SK-N-SH treated with all-trans-retinoic acid at 6 μM for 48 hours (cell line): ENCODE results near the gene RER1.

Experiments used
- ATAC-seq: fragments of 200-7000 bp; cut with Tn5 transposase; 3 replicates; pipeline ENCODE4 v1.9.1; 2020; ENCODE audit warnings: mild to moderate bottlenecking, moderate library complexity
- CREB5 ChIP-seq: fragments of 250-450 bp; sonication (Bioruptor Pico); IDR thresholded peaks from 2 replicates; pipeline ENCODE4 v1.5.1; 2020; ENCODE audit warnings: low read depth, mild to moderate bottlenecking, moderate library complexity
- CSDC2 ChIP-seq: fragments of 250-450 bp; sonication (Bioruptor Pico); IDR thresholded peaks from 2 replicates; pipeline ENCODE4 v1.5.0; 2020; ENCODE audit warnings: mild to moderate bottlenecking, moderate library complexity
- CSRNP3 ChIP-seq: fragments of 250-450 bp; sonication (Bioruptor Pico); IDR thresholded peaks from 2 replicates; pipeline ENCODE4 v1.5.1; 2021; ENCODE audit warnings: mild to moderate bottlenecking, moderate library complexity
- ISL1 ChIP-seq: fragments of 250-450 bp; sonication (Bioruptor Pico); IDR thresholded peaks from 2 replicates; pipeline ENCODE4 v2.1.2; 2022; ENCODE audit warnings: mild to moderate bottlenecking, moderate library complexity
- OSR1 ChIP-seq: fragments of 250-450 bp; sonication (Bioruptor Pico); IDR thresholded peaks from 2 replicates; pipeline ENCODE4 v1.8.0; 2022; ENCODE audit warnings: moderate library complexity, mild to moderate bottlenecking, inconsistent platforms
- PATZ1 ChIP-seq: fragments of 250-450 bp; sonication (Bioruptor Pico); IDR thresholded peaks from 2 replicates; pipeline ENCODE4 v1.8.0; 2020; ENCODE audit warnings: mild to moderate bottlenecking, moderate library complexity, borderline replicate concordance
- POU6F1 ChIP-seq: fragments of 250-450 bp; sonication (Bioruptor Pico); IDR thresholded peaks from 2 replicates; pipeline ENCODE4 v1.8.0; 2021; ENCODE audit warnings: low read depth, mild to moderate bottlenecking, moderate library complexity, borderline replicate concordance
- RARB ChIP-seq: fragments of 250-450 bp; sonication (Bioruptor Pico); IDR thresholded peaks from 2 replicates; pipeline ENCODE4 v1.8.0; 2021; ENCODE audit warnings: mild to moderate bottlenecking, moderate library complexity
- SNAI2 ChIP-seq: fragments of 250-450 bp; sonication (Bioruptor Pico); IDR thresholded peaks from 2 replicates; pipeline ENCODE4 v1.5.0; 2020; ENCODE audit warnings: mild to moderate bottlenecking, moderate library complexity
- TCF4 ChIP-seq: fragments of 250-450 bp; sonication (Bioruptor Pico); IDR thresholded peaks from 2 replicates; pipeline ENCODE4 v1.8.0; 2021; ENCODE audit warnings: mild to moderate bottlenecking, moderate library complexity, borderline replicate concordance
- TOX ChIP-seq: fragments of 250-450 bp; sonication (Bioruptor Pico); IDR thresholded peaks from 2 replicates; pipeline ENCODE4 v1.8.0; 2021; ENCODE audit warnings: mild to moderate bottlenecking, moderate library complexity, borderline replicate concordance
- TSHZ2 ChIP-seq: fragments of 250-450 bp; sonication (Bioruptor Pico); IDR thresholded peaks from 2 replicates; pipeline ENCODE4 v1.5.0; 2020; ENCODE audit warnings: mild to moderate bottlenecking, moderate library complexity
- ZC3H10 ChIP-seq: fragments of 250-450 bp; sonication (Bioruptor Pico); IDR thresholded peaks from 2 replicates; pipeline ENCODE4 v1.5.1; 2021; ENCODE audit warnings: mild to moderate bottlenecking, moderate library complexity
- ZFP3 ChIP-seq: fragments of 250-450 bp; sonication (Bioruptor Pico); IDR thresholded peaks from 2 replicates; pipeline ENCODE4 v1.5.0; 2020; ENCODE audit warnings: mild to moderate bottlenecking, moderate library complexity
- ZFP30 ChIP-seq: fragments of 450-650 bp; formaldehyde crosslinking; IDR thresholded peaks from 2 replicates; pipeline ENCODE4 v1.5.0; 2022; ENCODE audit warnings: mild to moderate bottlenecking, moderate library complexity
- ZNF565 ChIP-seq: fragments of 450-650 bp; formaldehyde crosslinking; conservative IDR thresholded peaks from 2 replicates; pipeline ENCODE4 v1.5.0; 2020; ENCODE audit warnings: low read depth, mild to moderate bottlenecking, moderate library complexity
- ZNF70 ChIP-seq: fragments of 450-650 bp; formaldehyde crosslinking; IDR thresholded peaks from 2 replicates; pipeline ENCODE4 v1.5.0; 2020; ENCODE audit warnings: mild to moderate bottlenecking, moderate library complexity
- ZNF8 ChIP-seq: fragments of 450-650 bp; formaldehyde crosslinking; IDR thresholded peaks from 2 replicates; pipeline ENCODE4 v1.5.0; 2020; ENCODE audit warnings: mild to moderate bottlenecking, moderate library complexity

Gene RER1

GRCh38 chr1:2354511-2355372, 36.9 kb upstream of the RER1 start:
- ATAC-seq = no peak
- TF ChIP-seq CSRNP3 (no peak), CREB5 (CRISPR knock-in tag) (no peak), TOX (CRISPR knock-in tag) (no peak), OSR1 (CRISPR knock-in tag) (no peak), CSDC2 (CRISPR knock-in tag) (no peak), ZFP30 (CRISPR knock-in tag) (no peak), RARB (CRISPR knock-in tag) (no peak), ZFP3 (CRISPR knock-in tag) (no peak), ZC3H10 (no peak), ZNF8 (no peak), ZNF70 (no peak), ZNF565 (no peak), ISL1 (no peak)
- TF ChIP-seq, all 23 proteins: peak for 0

GRCh38 chr1:2355373-2356261, 36.0 kb upstream of the RER1 start:
- no peak for ATAC-seq
- TF ChIP-seq CREB5 (CRISPR knock-in tag) = no peak
- TF ChIP-seq OSR1 (CRISPR knock-in tag) = no peak
- no peak for TF ChIP-seq SNAI2 (CRISPR knock-in tag)
- TF ChIP-seq ZNF8 = no peak
- no peak for TF ChIP-seq ZNF70
- no peak for TF ChIP-seq POU6F1 (CRISPR knock-in tag)
- no peak for TF ChIP-seq PATZ1 (CRISPR knock-in tag)
- TF ChIP-seq TCF4 (CRISPR knock-in tag) = no peak
- no peak for TF ChIP-seq CSRNP3
- no peak for TF ChIP-seq ZNF565
- TF ChIP-seq TSHZ2 (CRISPR knock-in tag) = no peak
